Ascending aorta (tissue), 2 donors: Measurements from ENCODE around the gene C1orf159. TPM values are rescaled to one million over a fixed set of nuclear protein-coding genes. Genes with fewer than 3 reads are reported as not detected.
"Not testable (repeated sequence)": the region's sequence is repeated elsewhere in the genome, so short reads cannot be mapped to it uniquely, and the experiment has no call there.

ENCODE experiments used
- DNase-seq, 2 donors: peaks; one replicate each; pipeline ENCODE4 v3.0.0-alpha.2; 2019; ENCODE audit warnings: low spot score in 2 of 2
- H3K27ac ChIP-seq, 2 donors: fragments of 200-600 bp; sonication (generic); one replicate each; pipeline ENCODE4 v1.5.1; 2016 to 2017; ENCODE audit warnings: mild to moderate bottlenecking in 1 of 2
- H3K27me3 ChIP-seq: fragments of 200-600 bp; sonication (generic); one replicate; pipeline ENCODE4 v1.5.1; 2017
- H3K36me3 ChIP-seq, 2 donors: fragments of 200-600 bp; sonication (generic); one replicate each; pipeline ENCODE4 v1.5.1; 2016
- H3K4me1 ChIP-seq, 2 donors: fragments of 200-600 bp; sonication (generic); one replicate each; pipeline ENCODE4 v1.5.1; 2016 to 2017; ENCODE audit warnings: mild to moderate bottlenecking in 1 of 2
- H3K4me3 ChIP-seq, 2 donors: fragments of 200-600 bp; sonication (generic); one replicate each; pipeline ENCODE4 v1.5.1; 2016 to 2017; ENCODE audit warnings: mild to moderate bottlenecking in 1 of 2
- H3K9me3 ChIP-seq, 2 donors: fragments of 200-600 bp; sonication (generic); one replicate each; pipeline ENCODE4 v1.5.1; 2016
- CTCF ChIP-seq, 3 experiments: fragments of 200-600 bp in 2 of 3; fragments of 450-650 bp in 1 of 3; sonication (generic) in 2 of 3; IDR thresholded peaks; one replicate each; pipeline ENCODE4 v1.5.1; 2016 to 2019; ENCODE audit warnings: antibody characterized with exemption in 3 of 3, mild to moderate bottlenecking in 1 of 3, moderate library complexity in 1 of 3
- intact Hi-C: fragments of 100-400 bp; cut with DNase I; formaldehyde crosslinking; loops from one replicate; pipeline ENCODE4 v1.15.1; 2023
- total RNA-seq: library from RNA; depleted of rRNA; stranded (reverse); fragments of >200 nt; gene quantifications from one replicate; pipeline ENCODE4 v1.1.0, GENCODE V29; 2016

Gene C1orf159
- total RNA-seq, 1 donor from 2014 or later = 23.7 TPM

- H3K36me3 ChIP-seq = no peaks in the 10 kb centered on the region
- H3K27ac ChIP-seq = no peak overlapping the region
- H3K9me3 ChIP-seq = no peaks in the 10 kb centered on the region
- TF ChIP-seq CTCF (IDR thresholded peaks at IDR 0.05) = no peak
- peaks cover 9 to 12% of the 10 kb centered on the region in 2 donors for H3K4me1 ChIP-seq
- H3K27me3 ChIP-seq = peaks cover 8% of the 10 kb centered on the region
- DNase-seq = no peak
- peak overlapping the region; percentile 68 to 71 for H3K4me3 ChIP-seq
- intact Hi-C loops = no loop called here
Observed at GRCh38 chr1:1067860-1068516, 47.9 kb downstream of the C1orf159 start.

DNA sequence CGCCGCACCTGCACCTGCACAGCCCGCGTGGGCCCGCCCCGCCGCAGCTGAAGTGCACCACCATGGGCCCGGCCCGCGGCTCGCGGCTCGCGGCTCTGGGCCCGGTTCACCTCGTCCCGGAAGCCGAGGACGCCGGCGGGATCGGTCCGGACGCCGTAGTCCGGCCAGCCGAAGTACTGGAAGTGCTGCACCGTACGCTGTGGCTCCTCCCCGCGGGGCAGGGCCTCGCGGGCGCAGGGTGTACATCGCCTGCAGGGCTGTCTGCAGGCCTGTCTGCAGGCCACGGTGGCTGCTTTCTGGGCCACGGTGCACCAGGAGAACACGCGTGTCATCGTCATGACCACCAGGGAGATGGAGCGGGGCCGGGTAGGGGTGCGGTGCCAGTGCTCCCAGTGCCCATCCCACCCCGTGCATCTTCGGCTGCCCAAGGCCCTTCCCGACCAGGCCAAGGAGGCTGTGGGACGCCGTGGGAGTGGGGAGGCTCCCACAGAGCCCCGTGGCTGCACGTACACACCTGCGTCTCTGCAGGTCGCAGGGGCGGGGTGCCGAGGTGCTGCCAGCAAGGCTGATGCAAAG, 48.5 kb downstream of the C1orf159 start:
- H3K9me3 ChIP-seq = no peaks in the 10 kb centered on the region
- H3K4me3 ChIP-seq = no peak overlapping the region
- peaks cover 8% of the 10 kb centered on the region for H3K27me3 ChIP-seq
- TF ChIP-seq CTCF (IDR thresholded peaks at IDR 0.05) = no peak
- H3K27ac ChIP-seq = no peak overlapping the region
- intact Hi-C loops = no loop called here
- DNase-seq = no peak
- H3K36me3 ChIP-seq = no peaks in the 10 kb centered on the region
- H3K4me1 ChIP-seq = peaks cover 9 to 12% of the 10 kb centered on the region in 2 donors

DNA sequence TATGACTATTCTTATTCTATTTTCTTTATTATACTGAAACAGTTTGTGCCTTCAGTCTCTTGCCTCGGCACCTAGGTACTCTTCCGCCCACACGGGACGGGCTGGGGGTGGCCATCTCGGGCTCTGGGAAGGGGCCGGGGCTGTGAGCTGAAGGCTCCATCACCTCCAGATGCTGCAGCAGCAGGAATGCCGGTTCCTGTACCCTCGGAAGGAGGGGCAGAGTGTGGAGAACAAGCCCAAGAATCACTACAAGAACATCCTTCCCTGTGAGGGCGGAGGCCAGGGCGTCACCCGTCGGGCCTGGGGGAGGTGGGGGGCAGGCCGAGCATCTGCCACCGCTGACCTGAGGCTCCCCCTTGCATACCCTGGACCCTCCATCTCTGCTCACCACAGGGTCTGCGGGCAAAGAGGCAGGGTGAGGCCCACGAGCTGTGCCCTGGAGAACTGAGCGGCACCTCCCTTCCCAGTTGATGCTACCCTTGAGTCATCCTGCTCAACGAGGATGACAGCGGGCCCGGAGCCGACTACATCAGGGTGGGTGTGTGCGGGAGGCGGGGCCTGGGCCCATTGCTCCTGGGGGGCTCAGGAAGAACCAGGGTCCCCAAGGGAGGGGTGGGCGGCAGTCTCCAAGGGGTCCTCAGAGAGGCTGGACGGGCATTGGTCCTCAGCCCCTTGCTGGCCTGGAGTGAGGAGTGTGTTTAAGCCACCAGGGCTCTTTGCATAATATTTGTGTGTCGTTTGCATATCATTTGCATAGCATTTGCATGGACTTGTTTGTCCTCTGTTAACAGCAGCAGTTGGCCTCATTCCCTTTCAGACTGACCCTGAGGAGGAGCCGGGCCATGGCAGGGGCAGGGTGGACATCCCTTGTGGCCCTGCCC, 49.2 kb downstream of the C1orf159 start:
- intact Hi-C loops = no loop called here
- no peaks in the 10 kb centered on the region for H3K9me3 ChIP-seq
- DNase-seq = no peak
- peaks cover 8% of the 10 kb centered on the region for H3K27me3 ChIP-seq
- no peak overlapping the region for H3K27ac ChIP-seq
- H3K36me3 ChIP-seq = no peaks in the 10 kb centered on the region
- H3K4me1 ChIP-seq = peaks cover 9 to 12% of the 10 kb centered on the region in 2 donors
- no peak for TF ChIP-seq CTCF (IDR thresholded peaks at IDR 0.05)
- no peak overlapping the region for H3K4me3 ChIP-seq

DNA sequence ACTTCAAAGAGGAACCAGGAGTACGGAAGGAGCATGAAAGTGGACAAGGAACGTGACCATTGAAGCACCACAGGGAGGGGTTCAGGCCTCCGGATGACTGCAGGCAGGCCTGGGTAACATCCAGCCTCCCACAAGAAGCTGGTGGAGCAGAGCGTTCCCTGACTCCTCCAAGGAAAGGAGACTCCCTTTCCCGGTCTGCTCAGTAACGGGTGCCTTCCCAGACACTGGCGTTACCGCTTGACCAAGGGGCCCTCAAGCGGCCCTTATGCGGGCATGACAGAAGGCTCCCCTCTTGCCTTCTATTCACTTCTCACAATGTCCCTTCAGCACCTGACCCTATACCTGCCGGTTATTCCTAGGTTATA, 50.0 kb downstream of the C1orf159 start:
- H3K9me3 ChIP-seq, H3K36me3 ChIP-seq, H3K27me3 ChIP-seq, intact Hi-C loops, DNase-seq, H3K4me3 ChIP-seq, H3K27ac ChIP-seq: not testable (repeated sequence)
- peaks cover 9 to 12% of the 10 kb centered on the region in 2 donors for H3K4me1 ChIP-seq

- H3K27me3 ChIP-seq = peaks cover 11% of the 10 kb centered on the region
- no peaks in the 10 kb centered on the region for H3K9me3 ChIP-seq
- no peak overlapping the region for H3K4me3 ChIP-seq
- peaks cover 9 to 12% of the 10 kb centered on the region in 2 donors for H3K4me1 ChIP-seq
- intact Hi-C loops = no loop called here
- no peak overlapping the region for H3K27ac ChIP-seq
- no peak for DNase-seq
- H3K36me3 ChIP-seq = no peaks in the 10 kb centered on the region
- TF ChIP-seq CTCF (IDR thresholded peaks at IDR 0.05) = no peak
Observed at GRCh38 chr1:1065265-1065939, 50.5 kb downstream of the C1orf159 start.
